ENCODE measurements around the gene MCUB.
"Not testable (repeated sequence)": the region's sequence is repeated elsewhere in the genome, so short reads cannot be mapped to it uniquely, and the experiment has no call there.

MCUB gene

GRCh38 chr4:109631532-109632108 lies 71.6 kb downstream of the MCUB start:
- DNase-seq (ENCODE audit: low spot score) = no peak

DNA sequence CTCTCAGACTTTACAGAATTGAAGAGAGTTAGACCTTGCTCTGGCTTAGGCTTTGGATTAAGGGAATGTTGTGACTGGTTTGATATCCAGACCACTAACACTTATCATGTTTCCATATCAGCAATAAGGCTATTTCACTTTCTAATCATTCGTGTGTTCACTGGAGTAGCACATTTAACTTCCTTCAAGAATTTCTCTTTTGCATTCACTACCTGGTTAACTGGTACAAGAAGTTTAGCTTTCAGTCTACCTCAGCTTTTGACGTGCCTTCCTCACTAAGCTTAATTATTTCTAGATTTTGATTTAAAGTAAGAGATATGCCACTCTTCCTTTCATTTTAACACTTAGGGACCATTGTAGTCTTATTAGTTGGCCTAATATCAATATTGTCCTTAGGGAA lies 80.6 kb downstream of the MCUB start:
- DNase-seq (ENCODE audit: low spot score) = no peak

- DNase-seq (ENCODE audit: low spot score) = no peak
These were observed 86.0 kb downstream of the MCUB start for GRCh38 chr4:109645874-109646710.

DNA sequence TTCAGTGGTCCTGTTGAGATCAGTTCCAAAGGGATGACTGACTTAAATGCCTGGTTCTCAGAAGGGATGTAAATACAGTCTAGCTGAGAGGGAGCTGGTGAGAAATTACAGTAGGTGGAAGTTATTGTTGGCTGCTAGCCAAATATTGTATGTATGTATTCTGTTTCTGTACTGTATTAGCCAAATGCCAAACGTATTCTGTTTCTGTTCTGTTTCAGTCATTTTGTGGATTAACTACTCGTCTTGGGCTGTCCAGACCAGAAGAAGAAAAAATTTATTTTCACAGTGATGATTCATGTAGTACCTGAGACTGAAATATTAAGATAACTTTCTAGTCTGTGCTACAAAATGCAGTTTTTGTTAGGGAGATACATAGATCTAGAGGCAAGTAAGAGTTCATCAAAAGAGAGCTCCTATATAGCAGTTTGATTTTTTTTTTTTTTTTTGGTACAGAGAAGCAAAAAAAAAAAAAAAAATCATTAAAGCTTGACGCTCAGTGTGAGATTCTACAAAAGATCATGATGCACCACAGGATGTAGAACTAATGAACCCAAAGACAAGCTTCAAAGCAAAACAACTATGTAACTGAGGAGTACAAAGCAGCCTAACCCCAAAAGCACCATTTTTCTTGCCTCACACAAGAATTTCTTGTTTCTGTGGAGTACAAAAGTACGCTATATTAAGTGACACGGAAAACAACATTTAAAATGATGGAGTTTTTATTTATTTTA lies 88.4 kb downstream of the MCUB start:
- DNase-seq (ENCODE audit: low spot score) = peak; percentile 11

GRCh38 chr4:109648997-109649575 lies 89.0 kb downstream of the MCUB start:
- DNase-seq (ENCODE audit: low spot score) = no peak

DNA sequence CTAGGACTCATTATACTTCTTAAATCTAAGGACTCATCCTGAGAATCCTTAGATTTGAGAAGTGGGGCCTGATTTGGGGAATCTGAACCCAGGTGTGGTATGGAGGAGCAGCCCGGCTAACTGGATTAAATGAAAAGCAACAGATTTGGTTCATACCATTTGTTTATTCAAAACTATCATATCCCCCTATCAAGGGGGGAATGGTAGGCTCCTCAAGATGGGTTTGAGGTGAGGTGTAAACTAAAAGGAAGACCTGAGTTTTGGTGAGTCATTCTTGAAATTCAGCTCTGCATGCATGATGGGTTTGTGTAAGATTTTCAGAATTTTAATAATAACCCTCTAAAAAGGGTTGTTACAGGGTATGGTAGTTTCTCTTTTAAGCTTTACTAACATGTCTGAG lies 89.8 kb downstream of the MCUB start:
- DNase-seq (ENCODE audit: low spot score) = peak; percentile 72

- DNase-seq (ENCODE audit: low spot score) = no peak
These were observed 95.3 kb downstream of the MCUB start for GRCh38 chr4:109655396-109655795.

DNA sequence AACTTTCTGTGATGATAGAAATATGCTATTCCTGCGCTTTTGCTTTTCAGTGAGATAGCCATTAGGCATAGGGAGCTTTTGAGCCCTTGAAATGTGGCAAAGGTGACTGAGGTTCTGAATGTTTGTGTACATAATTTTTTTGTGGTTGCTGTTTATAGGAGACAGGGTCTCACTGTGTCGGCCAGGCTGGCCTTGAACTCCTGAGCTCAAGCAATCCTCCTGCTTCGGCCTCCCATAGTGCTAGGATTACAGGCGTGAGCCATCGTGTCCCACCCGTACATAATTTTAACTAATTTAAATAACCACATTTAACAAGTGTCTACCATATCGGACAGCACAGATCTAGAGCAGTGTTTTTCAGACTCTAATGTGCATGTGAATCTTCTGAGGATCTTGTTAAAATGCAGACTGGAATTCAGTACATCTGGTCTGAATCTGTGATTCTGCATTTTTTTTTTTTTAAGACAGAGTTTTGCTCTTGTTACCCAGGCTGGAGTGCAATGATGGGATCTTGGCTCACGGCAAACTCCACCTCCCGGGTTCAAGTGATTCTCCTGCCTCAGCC lies 97.9 kb downstream of the MCUB start:
- DNase-seq (ENCODE audit: low spot score) = no peak

- no peak for DNase-seq (ENCODE audit: low spot score)
These were observed 98.9 kb downstream of the MCUB start for GRCh38 chr4:109658871-109659410.

DNA sequence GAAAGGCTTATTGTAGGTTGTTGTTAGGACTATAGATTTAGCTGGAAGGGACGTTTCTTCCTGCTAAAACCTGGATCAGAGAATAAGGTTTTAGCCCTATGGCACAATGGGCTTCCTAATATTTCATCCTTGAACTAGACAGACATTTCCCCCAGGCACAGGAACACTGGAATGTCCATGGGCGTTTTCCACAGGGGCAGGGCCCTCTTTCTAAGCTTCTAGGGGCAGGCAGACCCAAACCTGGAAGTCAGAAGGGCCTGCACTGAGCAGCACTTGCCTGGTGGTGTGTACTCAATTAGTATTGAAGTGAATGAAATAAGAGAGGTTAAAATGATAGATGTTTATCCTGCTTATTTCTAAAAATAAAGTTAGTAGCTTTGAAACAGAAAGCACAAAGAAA lies 102.1 kb downstream of the MCUB start:
- DNase-seq (ENCODE audit: low spot score) = no peak

- no peak for DNase-seq (ENCODE audit: low spot score)
These were observed 102.7 kb downstream of the MCUB start for GRCh38 chr4:109662771-109663170.

DNA sequence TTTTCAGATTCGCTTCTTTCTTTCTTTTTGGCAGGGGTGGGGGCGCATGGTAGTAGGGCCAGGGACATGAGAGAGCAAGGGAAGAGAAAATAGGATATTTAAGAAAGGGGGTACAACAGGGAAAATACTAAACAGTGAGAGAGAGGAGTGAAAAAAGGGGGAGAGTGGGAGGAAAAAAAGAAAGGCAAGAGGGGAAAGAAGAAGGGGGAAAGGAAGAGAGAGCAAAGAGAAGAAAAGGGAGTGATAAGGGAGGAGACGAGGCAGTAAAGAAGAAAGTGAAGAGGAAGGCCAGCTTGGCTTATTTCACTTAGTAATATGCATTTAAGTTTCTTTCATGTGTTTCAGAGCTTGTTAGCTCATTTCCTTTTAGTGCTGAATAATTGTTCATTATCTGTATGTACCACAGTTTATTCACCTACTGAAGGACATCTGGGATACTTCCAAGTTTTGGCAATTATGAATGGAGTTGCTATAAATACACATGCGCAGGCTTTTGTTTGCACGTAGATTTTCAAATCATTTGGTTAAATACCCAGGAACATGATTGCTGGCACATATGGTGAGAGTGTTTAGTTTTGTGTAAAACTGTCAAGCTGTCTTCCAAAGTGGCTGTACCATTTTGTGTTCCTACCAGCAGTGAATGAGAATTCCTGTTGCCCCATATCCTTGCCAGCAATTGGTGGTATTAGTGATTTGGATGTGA lies 105.9 kb downstream of the MCUB start:
- no peak for DNase-seq (ENCODE audit: low spot score)

GRCh38 chr4:109671350-109671749 lies 111.3 kb downstream of the MCUB start:
- DNase-seq (ENCODE audit: low spot score) = no peak

GRCh38 chr4:109672169-109672930 lies 112.3 kb downstream of the MCUB start:
- DNase-seq (ENCODE audit: low spot score) = no peak

GRCh38 chr4:109673303-109673702 lies 113.3 kb downstream of the MCUB start:
- DNase-seq (ENCODE audit: low spot score) = no peak

DNA sequence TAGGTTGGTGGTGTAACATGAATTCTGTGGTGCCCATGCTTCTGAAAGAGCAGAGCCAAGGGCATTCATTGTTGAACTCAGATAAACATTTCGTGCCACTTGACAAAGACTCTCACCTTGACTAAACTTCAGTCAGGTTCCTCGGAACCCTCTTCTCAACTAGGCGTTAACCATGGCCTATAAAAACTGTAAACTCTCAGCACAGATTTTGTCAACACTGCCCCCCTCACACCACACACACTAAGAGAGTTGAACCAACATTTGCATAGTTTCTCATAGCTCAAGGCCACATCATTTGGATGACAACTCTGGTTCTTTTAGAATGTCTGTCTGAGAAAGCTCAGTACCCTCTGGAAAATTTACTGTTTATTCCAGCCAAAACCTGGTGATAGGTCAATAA lies 115.1 kb downstream of the MCUB start:
- no peak for DNase-seq (ENCODE audit: low spot score)

- DNase-seq (ENCODE audit: low spot score) = no peak
These were observed 115.8 kb downstream of the MCUB start for GRCh38 chr4:109675843-109676242.

DNA sequence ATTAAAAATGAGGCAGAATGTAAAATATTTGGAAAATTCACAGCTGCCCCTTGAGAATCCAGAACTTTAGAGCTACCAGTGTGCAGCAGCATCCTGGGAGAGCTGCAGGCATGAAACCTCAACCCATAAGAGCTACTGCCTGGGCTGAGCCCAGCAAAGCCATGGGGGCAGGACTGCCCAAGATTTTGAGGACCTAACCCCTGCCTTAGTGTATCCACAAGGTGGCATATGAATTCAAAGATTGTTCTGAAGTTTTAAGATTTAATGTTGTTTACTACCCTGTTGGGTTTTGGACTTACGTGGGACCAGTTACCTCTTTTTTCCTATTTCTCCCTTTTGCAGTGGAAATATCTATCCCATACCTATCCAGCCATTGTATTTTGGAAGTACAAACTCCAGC lies 116.8 kb downstream of the MCUB start:
- DNase-seq (ENCODE audit: low spot score) = no peak

- not testable (repeated sequence) for DNase-seq (ENCODE audit: low spot score)
These were observed 118.4 kb downstream of the MCUB start for GRCh38 chr4:109678472-109678871.

- DNase-seq (ENCODE audit: low spot score) = not testable (repeated sequence)
These were observed 118.9 kb downstream of the MCUB start for GRCh38 chr4:109678925-109679324.

DNA sequence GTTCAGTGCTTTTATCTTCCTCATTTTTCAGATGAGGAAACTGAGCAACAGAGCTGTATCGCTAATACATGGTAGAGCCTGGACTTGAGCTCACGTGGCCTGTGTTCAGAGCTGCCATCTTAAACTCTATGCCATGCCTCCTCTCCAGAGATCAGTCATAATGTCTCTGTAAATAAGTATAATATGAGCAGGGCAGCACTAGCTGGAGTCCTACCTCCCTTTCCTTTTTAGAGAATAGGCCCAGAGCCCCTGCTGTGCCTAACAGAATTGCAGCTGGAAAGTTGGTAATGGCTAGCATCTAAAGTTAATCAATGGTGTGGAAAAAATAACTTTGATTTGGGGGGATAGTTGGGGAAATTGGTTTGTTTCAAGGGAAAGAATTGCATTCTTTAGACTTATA lies 122.8 kb downstream of the MCUB start:
- DNase-seq (ENCODE audit: low spot score) = no peak
